Astrocyte (in vitro differentiated cells and primary cell): ENCODE measurements around the gene SETD6. TPM values are rescaled to one million over a fixed set of nuclear protein-coding genes. Genes with fewer than 3 reads are reported as not detected.

ENCODE experiments used
- DNase-seq: peaks from one replicate; pipeline ENCODE4 v3.0.0-alpha.2; 2010; ENCODE audit warnings: low read depth
- FAIRE-seq: peaks from 2 replicates; lab custom pipeline; 2011; peaks lifted over from hg19 to GRCh38; lab: Jason Lieb, UNC
- H2AFZ ChIP-seq: 2 replicates; pipeline ENCODE4 v1.6.0; 2012; ENCODE audit warnings: low read depth, low read length, inconsistent platforms
- H3K27ac ChIP-seq: 2 replicates; pipeline ENCODE4 v1.5.1; 2011; ENCODE audit warnings: low read depth, low read length, inconsistent platforms
- H3K27me3 ChIP-seq: 2 replicates; pipeline ENCODE4 v1.6.0; 2011; ENCODE audit warnings: low read length, inconsistent platforms; ENCODE audit not compliant: insufficient read depth
- H3K36me3 ChIP-seq: 2 replicates; pipeline ENCODE4 v1.5.1; 2011; ENCODE audit warnings: low read length, inconsistent platforms; ENCODE audit not compliant: insufficient read depth
- H3K4me1 ChIP-seq: 2 replicates; pipeline ENCODE4 v1.5.1; 2011; ENCODE audit warnings: low read length, inconsistent platforms; ENCODE audit not compliant: insufficient read depth
- H3K4me2 ChIP-seq: 2 replicates; pipeline ENCODE4 v1.6.0; 2012; ENCODE audit warnings: low read length, inconsistent platforms
- H3K4me3 ChIP-seq: 2 replicates; pipeline ENCODE4 v1.5.1; 2011; ENCODE audit warnings: low read depth, mild to moderate bottlenecking, low read length, inconsistent platforms; ENCODE audit not compliant: insufficient read depth
- H3K79me2 ChIP-seq: 2 replicates; pipeline ENCODE4 v1.6.0; 2012; ENCODE audit warnings: mild to moderate bottlenecking, low read length, inconsistent platforms; ENCODE audit not compliant: insufficient read depth
- H3K9ac ChIP-seq: 2 replicates; pipeline ENCODE4 v1.6.0; 2012; ENCODE audit warnings: mild to moderate bottlenecking, low read length, inconsistent platforms
- H3K9me3 ChIP-seq: 2 replicates; pipeline ENCODE4 v1.5.1; 2012; ENCODE audit warnings: low read depth, mild to moderate bottlenecking, low read length, inconsistent platforms; ENCODE audit not compliant: insufficient read depth
- H4K20me1 ChIP-seq: 2 replicates; pipeline ENCODE4 v1.6.0; 2012; ENCODE audit warnings: low read length, inconsistent platforms; ENCODE audit not compliant: insufficient read depth
- H3K27ac Mint-ChIP-seq: one replicate; pipeline ENCODE4 v1.8.0; 2021; ENCODE audit warnings: mild to moderate bottlenecking, mixed read lengths; ENCODE audit not compliant: unreplicated experiment
- H3K27me3 Mint-ChIP-seq: one replicate; pipeline ENCODE4 v1.8.0; 2021; ENCODE audit warnings: low read depth, mixed read lengths; ENCODE audit not compliant: unreplicated experiment
- H3K36me3 Mint-ChIP-seq: one replicate; pipeline ENCODE4 v1.8.0; 2021; ENCODE audit warnings: low read depth, mixed read lengths; ENCODE audit not compliant: unreplicated experiment
- H3K4me1 Mint-ChIP-seq: one replicate; pipeline ENCODE4 v1.8.0; 2021; ENCODE audit warnings: low read depth, mixed read lengths; ENCODE audit not compliant: unreplicated experiment
- H3K4me3 Mint-ChIP-seq: one replicate; pipeline ENCODE4 v1.8.0; 2021; ENCODE audit warnings: mild to moderate bottlenecking, moderate library complexity, mixed read lengths; ENCODE audit not compliant: unreplicated experiment
- H3K9me3 Mint-ChIP-seq: one replicate; pipeline ENCODE4 v1.8.0; 2021; ENCODE audit warnings: mild to moderate bottlenecking, mixed read lengths; ENCODE audit not compliant: unreplicated experiment
- CTCF ChIP-seq: IDR thresholded peaks from 2 replicates; pipeline ENCODE4 v1.5.1; 2011; ENCODE audit warnings: low read depth, mild to moderate bottlenecking, inconsistent platforms, low read length, moderate library complexity; ENCODE audit not compliant: insufficient read depth
- EZH2 ChIP-seq: IDR thresholded peaks from 2 replicates; pipeline ENCODE4 v1.6.1; 2012; ENCODE audit warnings: mild to moderate bottlenecking, low read length, inconsistent platforms; ENCODE audit not compliant: insufficient read depth
- total RNA-seq: library from RNA; stranded (reverse); gene quantifications from 2 replicates; pipeline ENCODE4 v1.2.1, GENCODE V29; 2021

SETD6 gene
- total RNA-seq, 1 donor from 2014 or later = 6.7 TPM

GRCh38 chr16:58513874-58514273 lies 1.4 kb upstream of the SETD6 start:
- peaks cover 12% of the 10 kb centered on the region for H3K36me3 ChIP-seq
- DNase-seq = peak; percentile 27
- Mint-ChIP-seq H3K27ac (peak overlapping the region; percentile 50), H3K36me3 (peaks cover 11% of the 10 kb centered on the region), H3K4me1 (peaks cover 16% of the 10 kb centered on the region), H3K9me3 (no peaks in the 10 kb centered on the region), H3K4me3 (peak overlapping the region; percentile 62), H3K27me3 (no peaks in the 10 kb centered on the region)
- H3K27ac ChIP-seq = no peak overlapping the region
- no peak for FAIRE-seq
- H3K9ac ChIP-seq = no peak overlapping the region
- H4K20me1 ChIP-seq = peaks cover 31% of the 10 kb centered on the region
- no peak for TF ChIP-seq CTCF
- no peak for TF ChIP-seq EZH2
- no peak overlapping the region for H2AFZ ChIP-seq
- H3K4me2 ChIP-seq = no peak overlapping the region
- H3K4me3 ChIP-seq = no peak overlapping the region
- no peaks in the 10 kb centered on the region for H3K9me3 ChIP-seq
- H3K27me3 ChIP-seq = no peaks in the 10 kb centered on the region
- H3K4me1 ChIP-seq = peaks cover 5% of the 10 kb centered on the region
- peaks cover 4% of the 10 kb centered on the region for H3K79me2 ChIP-seq

GRCh38 chr16:58515871-58516767 lies 802 bp downstream of the SETD6 start:
- H3K4me3 Mint-ChIP-seq = peak overlapping the region; percentile 88
- no peaks in the 10 kb centered on the region for H3K27me3 Mint-ChIP-seq
- FAIRE-seq = no peak
- Histone ChIP-seq H3K4me2 (peak overlapping the region; percentile 98), H3K9me3 (no peaks in the 10 kb centered on the region), H3K27me3 (no peaks in the 10 kb centered on the region), H4K20me1 (peaks cover 32% of the 10 kb centered on the region), H3K9ac (peak overlapping the region; percentile 80), H3K4me1 (peaks cover 5% of the 10 kb centered on the region), H3K79me2 (peaks cover 4% of the 10 kb centered on the region), H3K27ac (peak overlapping the region; percentile 55), H2AFZ (peak overlapping the region; percentile 75), H3K4me3 (peak overlapping the region; percentile 78), H3K36me3 (peaks cover 34% of the 10 kb centered on the region)
- H3K9me3 Mint-ChIP-seq = no peaks in the 10 kb centered on the region
- H3K4me1 Mint-ChIP-seq = peaks cover 16% of the 10 kb centered on the region
- DNase-seq = no peak
- H3K27ac Mint-ChIP-seq = peak overlapping the region; percentile 53
- no peak for TF ChIP-seq CTCF
- TF ChIP-seq EZH2 = no peak
- H3K36me3 Mint-ChIP-seq = peaks cover 15% of the 10 kb centered on the region

- Histone ChIP-seq H2AFZ (no peak overlapping the region), H3K9ac (no peak overlapping the region), H3K36me3 (peaks cover 35% of the 10 kb centered on the region), H3K27me3 (no peaks in the 10 kb centered on the region), H3K79me2 (peaks cover 4% of the 10 kb centered on the region), H3K27ac (no peak overlapping the region), H3K9me3 (no peaks in the 10 kb centered on the region), H3K4me1 (peaks cover 5% of the 10 kb centered on the region), H3K4me2 (peak overlapping the region; percentile 98), H4K20me1 (peaks cover 32% of the 10 kb centered on the region), H3K4me3 (no peak overlapping the region)
- no peaks in the 10 kb centered on the region for H3K27me3 Mint-ChIP-seq
- peaks cover 16% of the 10 kb centered on the region for H3K36me3 Mint-ChIP-seq
- peak overlapping the region; percentile 76 for H3K4me3 Mint-ChIP-seq
- no peak for DNase-seq
- no peaks in the 10 kb centered on the region for H3K9me3 Mint-ChIP-seq
- H3K4me1 Mint-ChIP-seq = peaks cover 16% of the 10 kb centered on the region
- no peak overlapping the region for H3K27ac Mint-ChIP-seq
- TF ChIP-seq CTCF (no peak), EZH2 (no peak)
- FAIRE-seq = no peak
Observed at GRCh38 chr16:58516768-58517107, 1.4 kb downstream of the SETD6 start.
